Fibroblast of the aortic adventitia (primary cell): ENCODE results near the gene EVPL. TPM values are rescaled to one million over a fixed set of nuclear protein-coding genes. Genes with fewer than 3 reads are reported as not detected.
"Not testable (repeated sequence)": the region's sequence is repeated elsewhere in the genome, so short reads cannot be mapped to it uniquely, and the experiment has no call there.

ENCODE experiments used
- DNase-seq: peaks from one replicate; pipeline ENCODE4 v3.0.0-alpha.2; 2010; ENCODE audit warnings: low read depth
- H3K4me3 ChIP-seq: 2 replicates; pipeline ENCODE4 v1.5.1; 2011; ENCODE audit warnings: low read depth, mild to moderate bottlenecking, control low read depth, low read length, moderate library complexity
- total RNA-seq: library from RNA; depleted of rRNA; stranded (reverse); fragments of >200 nt; gene quantifications from 2 replicates; pipeline ENCODE4 v1.2.3, GENCODE V29; 2012; ENCODE audit warnings: low replicate concordance
- TF ChIP-seq, protein P1 (sequence below): IDR thresholded peaks from 2 replicates; pipeline ENCODE4 v1.5.1; 2011; ENCODE audit warnings: mild to moderate bottlenecking, low read length, control low read depth, inconsistent platforms; ENCODE audit not compliant: insufficient read depth

EVPL gene
- total RNA-seq, 1 donor = not detected

DNA sequence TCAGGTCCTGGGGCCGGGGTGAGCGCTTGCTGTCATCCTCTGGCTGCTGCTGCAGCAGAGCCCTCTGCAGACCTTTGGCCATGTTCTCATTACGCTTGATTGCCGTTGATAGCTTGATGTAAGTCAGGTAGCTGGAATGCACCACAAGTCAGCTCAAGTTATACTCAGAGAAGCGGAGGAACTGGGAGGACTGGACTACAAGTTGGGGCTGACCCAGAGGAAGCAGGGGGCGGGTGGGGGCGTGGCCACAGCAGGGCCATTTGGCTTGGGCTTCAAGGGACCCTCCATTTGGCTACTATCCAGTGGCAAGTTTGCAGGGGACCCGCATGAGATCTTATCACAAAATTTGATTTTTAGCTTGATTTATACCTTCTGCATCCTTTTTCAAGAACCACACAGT, 19.0 kb upstream of the EVPL start:
- no peak for DNase-seq
- TF ChIP-seq, protein P1, sequence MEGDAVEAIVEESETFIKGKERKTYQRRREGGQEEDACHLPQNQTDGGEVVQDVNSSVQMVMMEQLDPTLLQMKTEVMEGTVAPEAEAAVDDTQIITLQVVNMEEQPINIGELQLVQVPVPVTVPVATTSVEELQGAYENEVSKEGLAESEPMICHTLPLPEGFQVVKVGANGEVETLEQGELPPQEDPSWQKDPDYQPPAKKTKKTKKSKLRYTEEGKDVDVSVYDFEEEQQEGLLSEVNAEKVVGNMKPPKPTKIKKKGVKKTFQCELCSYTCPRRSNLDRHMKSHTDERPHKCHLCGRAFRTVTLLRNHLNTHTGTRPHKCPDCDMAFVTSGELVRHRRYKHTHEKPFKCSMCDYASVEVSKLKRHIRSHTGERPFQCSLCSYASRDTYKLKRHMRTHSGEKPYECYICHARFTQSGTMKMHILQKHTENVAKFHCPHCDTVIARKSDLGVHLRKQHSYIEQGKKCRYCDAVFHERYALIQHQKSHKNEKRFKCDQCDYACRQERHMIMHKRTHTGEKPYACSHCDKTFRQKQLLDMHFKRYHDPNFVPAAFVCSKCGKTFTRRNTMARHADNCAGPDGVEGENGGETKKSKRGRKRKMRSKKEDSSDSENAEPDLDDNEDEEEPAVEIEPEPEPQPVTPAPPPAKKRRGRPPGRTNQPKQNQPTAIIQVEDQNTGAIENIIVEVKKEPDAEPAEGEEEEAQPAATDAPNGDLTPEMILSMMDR = no peak
- no peak overlapping the region for H3K4me3 ChIP-seq

DNA sequence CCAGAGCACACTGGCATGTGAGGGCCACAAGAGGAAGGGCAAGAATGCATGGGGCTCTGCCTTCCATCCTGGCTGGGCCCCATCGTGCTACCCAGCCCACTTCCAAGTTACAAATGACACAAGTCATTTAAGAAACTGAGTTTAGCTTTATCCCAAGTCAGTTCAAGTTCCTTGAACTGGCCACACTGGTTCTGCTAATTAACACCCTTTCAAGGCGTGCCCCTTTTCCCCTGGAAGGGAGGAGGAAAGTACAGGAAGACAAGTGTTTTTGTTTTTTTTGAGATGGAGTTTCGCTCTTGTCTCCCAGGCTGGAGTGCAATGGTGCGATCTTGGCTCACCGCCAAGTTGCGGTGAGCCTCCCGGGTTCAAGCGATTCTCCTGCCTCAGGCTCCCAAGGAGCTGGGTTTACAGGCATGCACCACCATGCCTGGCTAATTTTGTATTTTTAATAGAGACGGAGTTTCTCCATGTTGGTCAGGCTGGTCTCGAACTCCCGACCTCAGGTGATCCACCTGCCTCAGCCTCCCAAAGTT, 17.4 kb upstream of the EVPL start:
- H3K4me3 ChIP-seq, DNase-seq: not testable (repeated sequence)

DNA sequence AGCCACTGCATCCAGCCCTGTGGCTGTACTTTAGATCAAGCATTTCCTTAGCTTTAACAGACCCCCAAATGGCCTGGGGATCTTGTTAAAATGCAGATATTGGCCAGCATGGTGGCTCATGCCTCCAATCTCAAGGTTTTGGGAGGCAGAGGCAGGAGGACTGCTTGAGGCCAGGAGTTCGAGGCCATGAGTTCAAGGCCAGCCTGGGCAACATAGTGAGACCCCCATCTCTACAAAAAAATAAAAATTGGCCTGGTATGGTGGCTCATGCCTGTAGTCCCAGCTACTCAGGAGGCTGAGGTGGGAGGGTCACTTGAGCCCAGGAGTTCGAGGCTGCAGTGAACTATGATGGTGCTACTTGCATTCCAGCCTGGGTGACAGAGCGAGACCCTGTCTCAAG, 15.8 kb upstream of the EVPL start:
- not testable (repeated sequence) for DNase-seq, H3K4me3 ChIP-seq

DNA sequence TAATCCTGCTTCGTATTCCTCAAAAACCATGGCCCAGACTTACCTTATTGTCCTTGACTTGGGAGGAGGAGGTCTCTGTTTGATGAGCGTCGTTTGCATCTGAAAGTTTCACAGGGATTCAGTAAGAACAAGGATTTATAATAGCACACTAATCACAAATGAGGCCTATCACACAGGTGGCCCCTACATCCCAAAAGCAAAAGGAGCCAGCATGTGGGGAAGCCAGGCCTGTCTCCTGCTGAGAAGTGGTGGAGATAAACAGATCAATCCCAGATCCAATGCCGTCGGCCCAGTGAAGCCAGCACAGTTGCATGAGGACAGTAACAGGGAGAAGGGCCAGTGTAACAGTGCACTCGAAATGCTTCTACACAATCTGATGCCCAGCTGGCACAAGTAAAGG, 13.3 kb upstream of the EVPL start:
- TF ChIP-seq, protein P1 = no peak
- no peak for DNase-seq

DNA sequence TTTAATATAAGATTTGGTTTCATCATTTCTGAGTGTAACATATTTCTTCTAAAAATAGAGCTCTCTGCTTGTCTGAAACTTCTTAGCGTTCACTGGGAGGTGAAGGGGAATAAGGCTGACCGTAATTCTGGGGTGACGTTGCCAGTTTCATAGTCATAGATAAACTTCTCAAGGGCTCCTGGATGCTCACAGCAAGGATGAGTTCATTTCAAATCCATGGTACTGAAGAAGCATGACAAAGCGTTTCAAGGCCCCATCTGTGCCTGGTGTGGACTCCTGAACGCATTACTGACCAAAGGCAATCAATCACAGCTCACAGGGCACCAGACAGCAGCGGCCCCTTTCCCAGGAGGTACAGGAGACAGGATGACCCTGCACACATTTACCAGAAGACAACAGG, 12.0 kb upstream of the EVPL start:
- DNase-seq = no peak
- no peak overlapping the region for H3K4me3 ChIP-seq
- TF ChIP-seq, protein P1 = no peak

More for the DNA sequence above, 13.3 kb upstream of the EVPL start:
- H3K4me3 ChIP-seq = no peak overlapping the region

DNA sequence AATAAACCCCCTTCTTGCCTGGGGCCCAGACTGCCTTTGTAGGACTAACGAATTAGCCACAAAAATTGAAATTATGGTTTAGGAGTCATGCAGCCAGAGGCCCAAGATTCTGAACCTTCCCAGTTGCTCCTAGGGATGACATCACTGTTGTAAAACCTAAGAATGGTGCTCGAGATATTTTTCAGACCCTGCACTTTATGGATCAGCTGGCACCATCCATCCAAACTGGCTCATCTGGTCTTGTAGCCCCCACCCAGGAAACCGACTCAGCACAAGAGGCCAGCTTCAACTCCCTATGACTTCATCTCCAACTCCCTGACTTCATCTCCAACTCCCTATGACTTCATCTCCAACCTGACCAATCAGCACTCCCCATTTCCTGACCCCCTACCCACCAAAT, 10.9 kb upstream of the EVPL start:
- no peak for DNase-seq
- TF ChIP-seq, protein P1 = no peak
- no peak overlapping the region for H3K4me3 ChIP-seq

DNA sequence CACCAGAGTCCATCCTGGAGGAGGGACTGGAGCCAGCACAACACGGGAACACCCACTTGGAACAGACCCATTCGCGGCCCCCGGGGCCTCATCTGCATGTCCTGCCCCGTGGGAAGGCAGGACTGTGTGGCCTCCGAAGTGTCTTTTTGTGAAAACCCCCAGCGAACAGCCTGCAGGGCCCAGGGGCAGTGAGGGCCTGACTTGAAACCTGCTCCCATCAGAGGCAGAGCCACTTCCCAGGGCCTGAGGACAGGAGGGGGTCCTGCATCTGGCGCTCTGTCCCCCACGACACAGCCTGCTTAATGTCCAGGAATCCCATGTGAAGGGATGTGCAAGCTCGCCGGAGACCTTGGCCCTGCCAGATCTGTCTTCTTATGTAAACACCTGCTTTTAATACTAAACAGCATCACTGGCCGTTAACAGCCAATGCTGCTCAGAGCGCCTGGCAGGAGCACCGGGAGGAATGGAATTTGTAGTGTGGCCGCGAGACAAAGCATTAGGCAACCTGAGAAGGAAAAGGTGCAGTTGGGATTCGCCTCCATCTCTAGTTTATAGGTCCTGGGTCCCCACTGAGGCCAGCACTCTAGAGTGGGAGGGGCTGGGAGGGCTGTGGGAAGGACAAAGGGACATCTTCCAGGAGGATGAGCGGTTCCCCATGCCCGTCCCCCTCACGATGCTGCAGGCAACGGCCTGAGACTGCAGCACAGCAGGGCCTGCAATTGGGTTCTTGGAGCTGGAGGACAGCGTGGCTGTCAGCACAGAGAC, 9.6 kb upstream of the EVPL start:
- TF ChIP-seq, protein P1 = no peak
- peak; percentile 15 for DNase-seq
- no peak overlapping the region for H3K4me3 ChIP-seq
